ENCODE measurements around the gene SORCS1.

Gene SORCS1

GRCh38 chr10:107163881-107164861 is at the start of gene SORCS1:
Gene SORCS1 (minus strand): TSS chr10:107164706.
- DNase-seq = peak; percentile 35

- no peak for DNase-seq
Measured at GRCh38 chr10:107214261-107214660, 49.8 kb upstream of the SORCS1 start.

GRCh38 chr10:107213861-107214260 is 49.4 kb upstream of the SORCS1 start:
- DNase-seq = no peak

GRCh38 chr10:107206833-107207232 is 42.3 kb upstream of the SORCS1 start:
- no peak for DNase-seq

GRCh38 chr10:107169516-107169915 is 5.0 kb upstream of the SORCS1 start:
- DNase-seq = no peak

- DNase-seq = no peak
Measured at GRCh38 chr10:107168738-107169137, 4.2 kb upstream of the SORCS1 start.

- DNase-seq = no peak
Measured at GRCh38 chr10:107166403-107166802, 1.9 kb upstream of the SORCS1 start.

DNA sequence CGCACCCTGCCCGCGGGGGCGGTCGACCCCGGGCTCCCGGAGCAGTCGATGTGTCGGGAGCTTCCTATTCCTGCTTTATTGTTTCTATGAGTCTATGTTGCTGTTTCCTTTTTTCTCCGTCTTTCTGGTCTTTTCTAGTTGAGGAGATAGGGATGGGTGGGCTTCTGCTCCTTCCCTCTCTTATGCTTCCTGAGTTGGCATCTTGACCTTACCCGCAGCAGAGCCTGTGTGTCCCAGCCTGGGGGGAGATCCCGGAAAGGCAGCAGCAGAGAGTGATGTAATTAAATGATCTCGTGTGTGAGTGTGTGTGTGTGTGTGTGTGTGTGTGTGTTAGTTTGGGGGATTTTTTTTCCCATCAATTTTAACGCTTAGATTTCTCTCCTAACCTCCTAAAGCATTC is 486 bp upstream of the SORCS1 start:
- DNase-seq = no peak

DNA sequence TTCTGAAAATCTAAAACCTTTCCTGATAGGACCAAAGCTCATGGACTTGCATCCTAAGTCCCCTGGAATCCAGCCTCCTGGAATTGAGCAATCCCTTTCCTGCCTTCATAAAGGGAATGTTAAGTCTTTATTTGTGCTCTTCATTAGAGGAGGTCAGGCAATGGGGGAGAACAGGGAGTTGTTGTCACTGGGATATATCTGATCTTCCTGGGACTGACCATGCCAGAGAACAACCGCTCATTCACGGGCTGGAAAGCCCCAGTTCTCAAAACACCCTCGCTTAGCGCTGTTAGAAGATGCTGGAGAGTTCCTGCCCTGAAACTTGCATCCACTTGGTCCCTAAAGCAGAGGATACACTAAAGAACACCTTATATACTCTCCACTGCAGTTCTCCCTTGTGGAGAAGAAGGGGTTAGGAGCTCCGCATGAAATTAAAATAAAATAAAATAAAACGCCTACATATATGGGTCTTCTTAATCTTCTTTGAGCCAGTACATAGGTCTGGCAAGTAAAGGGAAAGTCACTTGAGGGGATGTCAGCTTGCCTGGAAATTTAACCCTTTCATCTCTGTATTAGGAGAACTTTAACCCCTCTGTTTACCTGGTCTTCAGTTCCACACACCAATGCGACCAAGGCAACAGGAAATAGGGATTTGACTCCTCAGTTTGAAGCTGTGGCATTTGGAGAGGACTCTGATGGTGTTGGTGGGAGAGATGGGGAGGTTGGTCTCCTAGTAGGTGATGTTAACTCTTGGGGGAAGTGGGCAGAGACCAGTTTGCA is 1.2 kb downstream of the SORCS1 start:
- DNase-seq = no peak

GRCh38 chr10:107160866-107161265 is 3.6 kb downstream of the SORCS1 start:
- no peak for DNase-seq

DNA sequence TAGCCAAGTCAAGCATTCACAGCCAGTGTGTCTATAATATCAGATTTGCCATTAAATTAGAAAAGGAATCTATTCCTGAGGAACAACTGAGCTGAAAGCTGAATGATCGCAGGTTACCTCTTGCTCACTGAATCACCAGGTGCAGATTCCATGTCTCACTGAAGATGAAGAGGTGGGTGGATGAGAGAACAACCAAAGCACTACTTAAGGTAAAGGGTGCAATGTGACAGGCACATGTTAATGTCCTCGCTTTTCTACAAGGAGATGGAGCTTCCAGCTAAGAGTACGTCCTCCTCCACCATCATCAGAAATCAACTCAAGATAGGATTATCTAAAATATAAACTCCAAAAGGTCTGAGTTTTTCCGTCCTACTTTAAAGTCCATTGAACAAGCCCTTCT is 4.6 kb downstream of the SORCS1 start:
- DNase-seq = no peak

GRCh38 chr10:107157071-107157470 is 7.4 kb downstream of the SORCS1 start:
- DNase-seq = no peak

GRCh38 chr10:107152087-107152486 is 12.4 kb downstream of the SORCS1 start:
- no peak for DNase-seq

- no peak for DNase-seq
Measured at GRCh38 chr10:107148906-107149305, 15.6 kb downstream of the SORCS1 start.

GRCh38 chr10:107144490-107144889 is 20.0 kb downstream of the SORCS1 start:
- peak; percentile 41 for DNase-seq

GRCh38 chr10:107141524-107142061 is 22.9 kb downstream of the SORCS1 start:
- no peak for DNase-seq

DNA sequence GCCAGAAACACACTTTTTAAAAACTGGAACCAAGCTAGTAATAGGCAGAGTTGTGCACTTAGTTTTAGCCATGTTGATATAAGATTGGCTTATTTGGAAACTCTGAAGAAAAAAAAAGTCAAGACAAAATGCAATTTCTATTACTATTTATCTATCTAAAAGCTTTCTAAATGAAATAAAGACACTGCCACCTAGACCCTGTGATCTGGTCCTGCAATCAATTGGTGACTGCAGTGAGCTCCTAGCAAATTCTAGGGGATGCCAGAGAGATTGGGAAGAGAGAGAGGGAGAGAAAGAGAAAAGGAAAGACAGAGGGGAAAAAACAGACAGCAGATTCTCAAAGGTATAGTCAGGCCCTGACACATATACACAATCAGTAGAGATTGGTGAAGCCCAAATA is 25.3 kb downstream of the SORCS1 start:
- no peak for DNase-seq

GRCh38 chr10:107133656-107134055 is 30.9 kb downstream of the SORCS1 start:
- DNase-seq = no peak

GRCh38 chr10:107129000-107129399 is 35.5 kb downstream of the SORCS1 start:
- DNase-seq = no peak

GRCh38 chr10:107126512-107127065 is 37.9 kb downstream of the SORCS1 start:
- no peak for DNase-seq

GRCh38 chr10:107122703-107123102 is 41.8 kb downstream of the SORCS1 start:
- no peak for DNase-seq

- DNase-seq = no peak
Measured at GRCh38 chr10:107118866-107119265, 45.6 kb downstream of the SORCS1 start.

DNA sequence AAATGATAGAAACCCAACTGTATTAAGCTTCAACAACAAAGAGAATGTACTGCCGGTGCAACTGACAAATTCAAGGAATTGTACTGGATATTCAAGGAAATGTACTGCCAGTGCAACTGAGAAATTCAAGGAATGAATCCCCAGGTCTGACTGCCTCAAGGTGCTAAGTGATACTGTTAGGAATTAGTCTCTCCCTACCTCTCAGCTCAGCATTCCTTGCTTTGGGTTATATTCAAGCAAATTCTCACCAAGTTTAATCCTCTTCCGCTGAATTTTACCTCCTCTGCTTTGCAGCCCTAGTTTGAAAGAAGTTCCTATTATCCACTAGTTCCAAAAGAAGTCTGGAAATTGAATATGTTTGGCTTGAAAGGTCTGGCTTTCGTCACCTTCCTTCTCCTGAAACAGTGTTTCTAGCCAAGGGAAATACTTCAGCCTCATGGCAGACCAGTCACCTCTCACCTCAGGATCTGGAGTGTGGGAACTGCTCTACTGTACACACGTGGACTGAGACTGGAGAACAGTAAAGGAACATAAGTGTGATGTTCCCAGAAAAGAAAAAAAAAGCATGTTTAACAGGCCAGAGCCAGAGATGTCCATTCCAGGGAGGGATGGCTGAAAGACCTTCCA is 60.4 kb downstream of the SORCS1 start:
- no peak for DNase-seq
